ENCODE measurements around the gene PIM1.
"Not testable (repeated sequence)": the region's sequence is repeated elsewhere in the genome, so short reads cannot be mapped to it uniquely, and the experiment has no call there.

PIM1 gene

DNA sequence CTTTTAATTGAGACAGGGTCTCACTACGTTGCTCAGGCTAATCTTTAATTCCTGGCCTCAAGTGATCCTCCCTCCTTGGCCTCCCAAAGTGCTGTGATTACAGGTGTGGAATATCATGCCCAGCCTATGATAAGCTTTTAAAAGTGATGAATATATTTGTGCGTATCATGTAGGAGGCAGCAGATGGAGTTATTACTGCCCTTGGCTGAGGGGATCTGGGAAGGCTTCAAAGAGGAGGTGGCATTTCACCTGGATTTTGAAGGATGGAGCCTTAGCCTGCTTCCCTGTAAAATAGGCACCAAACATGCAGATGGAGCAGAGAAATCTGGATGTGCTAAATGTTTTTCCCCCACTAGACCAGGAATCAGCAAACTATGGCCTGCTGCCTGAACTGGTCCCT lies 10.1 kb downstream of the PIM1 start:
- DNase-seq (ENCODE audit: low read depth) = no peak
- TF ChIP-seq, protein P1, sequence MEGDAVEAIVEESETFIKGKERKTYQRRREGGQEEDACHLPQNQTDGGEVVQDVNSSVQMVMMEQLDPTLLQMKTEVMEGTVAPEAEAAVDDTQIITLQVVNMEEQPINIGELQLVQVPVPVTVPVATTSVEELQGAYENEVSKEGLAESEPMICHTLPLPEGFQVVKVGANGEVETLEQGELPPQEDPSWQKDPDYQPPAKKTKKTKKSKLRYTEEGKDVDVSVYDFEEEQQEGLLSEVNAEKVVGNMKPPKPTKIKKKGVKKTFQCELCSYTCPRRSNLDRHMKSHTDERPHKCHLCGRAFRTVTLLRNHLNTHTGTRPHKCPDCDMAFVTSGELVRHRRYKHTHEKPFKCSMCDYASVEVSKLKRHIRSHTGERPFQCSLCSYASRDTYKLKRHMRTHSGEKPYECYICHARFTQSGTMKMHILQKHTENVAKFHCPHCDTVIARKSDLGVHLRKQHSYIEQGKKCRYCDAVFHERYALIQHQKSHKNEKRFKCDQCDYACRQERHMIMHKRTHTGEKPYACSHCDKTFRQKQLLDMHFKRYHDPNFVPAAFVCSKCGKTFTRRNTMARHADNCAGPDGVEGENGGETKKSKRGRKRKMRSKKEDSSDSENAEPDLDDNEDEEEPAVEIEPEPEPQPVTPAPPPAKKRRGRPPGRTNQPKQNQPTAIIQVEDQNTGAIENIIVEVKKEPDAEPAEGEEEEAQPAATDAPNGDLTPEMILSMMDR (conservative IDR thresholded peaks at IDR 0.05; ENCODE audit: control insufficient read depth, insufficient read depth, low read depth, low read length) = no peak
- H3K4me3 ChIP-seq (ENCODE audit: control insufficient read depth, low read depth, low read length) = no peak overlapping the region

DNA sequence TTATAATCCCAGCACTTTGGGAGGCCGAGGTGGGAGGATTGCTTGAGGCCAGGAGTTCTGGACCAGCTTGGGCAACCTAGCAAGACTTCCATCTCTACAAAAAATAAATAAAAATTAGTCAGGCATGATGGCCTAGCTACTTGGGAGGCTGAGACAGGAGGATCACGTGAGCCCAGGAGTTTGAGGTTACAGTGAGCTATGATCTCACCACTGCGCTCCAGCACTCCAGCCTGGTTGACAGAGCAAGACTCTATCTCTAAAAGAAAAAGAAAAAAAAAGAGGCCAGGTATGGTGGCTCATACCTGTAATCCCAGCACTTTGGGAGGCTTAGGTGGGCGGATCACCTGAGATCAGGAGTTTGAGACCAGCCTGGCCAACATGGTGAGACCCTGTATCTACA lies 10.7 kb downstream of the PIM1 start:
- H3K4me3 ChIP-seq (ENCODE audit: control insufficient read depth, low read depth, low read length); DNase-seq (ENCODE audit: low read depth): not testable (repeated sequence)

DNA sequence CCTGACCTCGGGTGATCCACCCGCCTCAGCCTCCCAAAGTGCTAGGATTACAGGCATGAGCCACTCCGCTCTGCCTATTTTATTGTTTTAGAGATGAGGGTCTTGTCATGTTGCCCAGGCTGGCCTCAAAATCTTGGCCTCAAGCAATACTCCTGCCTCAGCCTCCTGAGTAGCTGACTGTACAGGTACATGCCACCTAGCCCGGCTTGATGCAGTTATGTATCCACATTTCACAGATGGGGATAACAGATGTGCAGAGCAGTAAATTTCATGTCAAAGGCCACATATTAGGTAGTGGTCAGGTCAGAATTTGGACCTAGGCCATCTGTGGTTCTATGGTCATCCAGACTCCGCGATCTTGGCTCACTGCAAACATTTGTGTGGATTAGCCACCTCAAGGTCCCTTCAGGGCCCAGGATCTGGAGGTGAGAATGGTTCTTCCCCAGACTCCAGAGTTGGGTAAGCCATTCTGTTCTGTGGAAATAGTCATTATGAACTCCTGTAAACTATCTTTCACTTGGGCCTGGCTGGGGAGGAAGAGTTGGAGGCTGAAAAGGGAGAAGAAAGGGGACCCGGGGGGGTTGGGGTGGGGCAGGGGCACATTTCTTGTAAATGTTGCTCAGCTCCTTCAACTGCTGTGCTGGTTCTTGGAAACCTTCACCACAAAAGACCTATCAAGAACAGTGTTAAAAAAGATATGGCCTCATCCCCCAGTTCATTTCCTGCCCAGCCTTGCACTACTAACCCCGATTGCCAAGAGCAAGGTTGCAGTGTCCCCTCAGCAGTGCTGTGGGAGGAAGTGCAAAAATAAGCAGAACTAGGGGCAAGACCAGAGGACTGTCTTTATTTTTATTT lies 13.0 kb downstream of the PIM1 start:
- no peak for DNase-seq (ENCODE audit: low read depth)
- TF ChIP-seq, protein P1 (conservative IDR thresholded peaks at IDR 0.05; ENCODE audit: control insufficient read depth, insufficient read depth, low read depth, low read length) = no peak
- H3K4me3 ChIP-seq (ENCODE audit: control insufficient read depth, low read depth, low read length) = no peak overlapping the region

DNA sequence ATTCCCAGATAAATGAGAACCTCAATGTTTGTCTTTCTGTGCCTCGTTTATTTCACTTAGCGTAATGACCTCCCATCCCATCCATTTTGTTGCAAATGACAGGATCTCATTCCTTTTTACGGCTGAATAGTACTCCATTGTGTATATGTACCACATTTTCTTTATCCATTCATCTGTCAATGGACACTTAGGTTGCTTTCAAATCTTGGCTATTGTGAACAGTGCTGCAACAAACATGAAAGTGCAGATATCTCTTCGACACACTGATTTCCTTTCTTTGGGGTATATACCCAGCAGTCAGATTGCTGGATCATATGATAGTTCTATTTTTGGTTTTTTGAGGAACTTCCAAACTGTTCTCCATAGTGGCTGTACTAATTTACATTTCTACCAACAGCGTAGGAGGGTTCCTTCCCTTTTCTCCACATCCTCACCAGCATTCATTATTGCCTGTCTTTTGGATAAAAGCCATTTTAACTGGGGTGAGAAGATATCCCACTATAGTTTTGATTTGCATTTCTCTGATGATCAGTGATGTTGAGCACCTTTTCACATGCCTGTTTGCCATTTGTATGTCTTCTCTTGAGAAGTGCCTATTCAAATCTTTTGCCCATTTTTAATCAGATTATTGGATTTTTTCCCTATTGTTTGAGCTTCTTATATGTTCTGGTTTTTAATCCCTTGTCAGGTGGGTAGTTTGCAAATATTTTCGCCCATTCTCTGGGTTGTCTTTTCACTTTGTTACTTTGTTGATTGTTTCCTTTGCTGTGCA lies 16.2 kb downstream of the PIM1 start:
- DNase-seq (ENCODE audit: low read depth); H3K4me3 ChIP-seq (ENCODE audit: control insufficient read depth, low read depth, low read length): not testable (repeated sequence)

DNA sequence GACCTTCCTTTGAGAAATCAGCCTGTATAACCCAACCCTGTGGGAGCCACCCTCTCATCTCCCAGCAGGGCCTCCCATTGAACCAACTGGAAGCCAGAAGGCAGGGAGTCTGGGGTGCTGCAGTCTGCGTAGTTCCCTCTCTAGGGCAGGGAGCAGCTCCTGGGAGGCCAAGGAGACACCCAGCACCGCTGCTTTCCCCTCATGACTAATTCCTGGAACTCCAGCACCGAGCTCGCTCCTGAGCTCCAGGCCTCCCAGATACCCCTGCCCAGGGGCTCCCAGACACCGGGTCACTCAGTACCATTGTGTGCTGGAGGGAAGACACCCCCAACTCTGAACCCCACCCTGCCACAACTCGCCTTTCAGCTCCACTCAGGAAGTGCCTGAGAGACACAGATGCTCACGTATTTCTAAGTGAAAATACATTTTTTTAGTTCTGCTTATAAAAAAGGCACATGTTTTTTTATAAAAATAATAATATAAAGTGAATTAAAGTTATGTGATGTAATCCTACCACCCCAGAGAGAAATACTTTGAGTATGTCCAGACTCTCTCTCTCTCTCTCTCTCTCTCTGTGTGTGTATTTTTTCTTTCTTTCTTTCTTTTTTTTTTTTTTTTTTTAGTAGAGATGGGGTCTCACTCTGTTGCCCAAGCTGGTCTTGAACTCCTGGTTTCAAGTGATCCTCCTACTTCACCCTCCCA lies 17.5 kb downstream of the PIM1 start:
- no peak for DNase-seq (ENCODE audit: low read depth)
- TF ChIP-seq, protein P1 (conservative IDR thresholded peaks at IDR 0.05; ENCODE audit: control insufficient read depth, insufficient read depth, low read depth, low read length) = no peak
- H3K4me3 ChIP-seq (ENCODE audit: control insufficient read depth, low read depth, low read length) = no peak overlapping the region

DNA sequence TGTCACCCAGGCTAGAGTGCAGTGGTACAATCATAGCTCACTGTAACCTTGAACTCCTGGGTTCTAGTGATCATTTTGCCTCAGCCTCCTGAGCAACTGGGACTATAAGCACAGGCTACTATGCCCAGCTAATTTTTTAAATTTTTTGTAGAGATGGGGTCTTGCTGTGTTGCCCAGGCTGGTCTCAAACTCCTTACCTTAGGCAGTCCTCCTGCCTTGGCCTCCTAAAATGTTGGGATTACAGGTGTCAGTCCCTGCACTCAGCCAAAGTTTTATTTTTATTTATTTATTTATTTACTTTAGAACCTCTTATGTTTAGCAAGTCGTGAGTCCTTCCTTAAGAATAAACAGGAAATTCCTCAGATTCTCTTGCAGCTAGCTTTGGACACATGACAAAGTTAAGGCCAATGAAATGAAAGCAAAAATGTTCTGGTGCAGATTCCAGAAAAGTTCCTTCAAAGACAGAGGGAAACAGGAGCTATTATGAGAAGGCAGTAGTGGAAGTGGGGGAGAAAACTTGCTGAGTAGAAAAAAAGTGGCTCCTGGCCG lies 19.1 kb downstream of the PIM1 start:
- DNase-seq (ENCODE audit: low read depth) = no peak
- TF ChIP-seq, protein P1 (conservative IDR thresholded peaks at IDR 0.05; ENCODE audit: control insufficient read depth, insufficient read depth, low read depth, low read length) = no peak
- H3K4me3 ChIP-seq (ENCODE audit: control insufficient read depth, low read depth, low read length) = no peak overlapping the region

DNA sequence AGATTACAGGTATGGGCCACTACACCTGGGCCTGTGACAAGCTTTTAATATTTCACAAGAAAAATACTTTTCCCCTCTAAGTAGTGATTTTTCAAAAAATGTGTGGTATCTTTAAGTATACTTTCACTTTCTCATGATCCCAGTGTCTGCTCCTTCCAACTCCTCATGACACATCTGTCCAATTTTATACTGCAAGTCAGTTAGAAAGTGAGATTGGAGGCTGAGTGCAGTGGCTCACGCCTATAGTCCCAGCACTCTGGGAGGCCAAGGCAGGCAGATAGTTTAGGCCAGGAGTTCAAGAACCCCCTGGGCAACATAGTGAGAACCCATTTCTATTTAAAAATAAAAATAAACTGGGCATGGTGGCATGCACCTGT lies 20.2 kb downstream of the PIM1 start:
- H3K4me3 ChIP-seq (ENCODE audit: control insufficient read depth, low read depth, low read length) = no peak overlapping the region
- TF ChIP-seq, protein P1 (conservative IDR thresholded peaks at IDR 0.05; ENCODE audit: control insufficient read depth, insufficient read depth, low read depth, low read length) = no peak
- DNase-seq (ENCODE audit: low read depth) = peak; percentile 17

All from fibroblast of mammary gland (primary cell).